GM12878 (cell line): ENCODE measurements around the gene CACNA2D3. TPM values are rescaled to one million over a fixed set of nuclear protein-coding genes. Genes with fewer than 3 reads are reported as not detected.

ENCODE experiments used
- ATAC-seq: fragments of 200-7000 bp; cut with Tn5 transposase; 3 replicates; pipeline ENCODE4 v1.9.1; 2020; ENCODE audit warnings: mild to moderate bottlenecking, moderate library complexity
- BruUV-seq: library from RNA; stranded (reverse); fragments of 400-500 nt; replicated peaks from 2 replicates; lab custom pipeline; 2021; lab: Mats Ljungman, UMichigan
- CTCF ChIA-PET: fragments of 300-600 bp; sonication (Branson Sonifier 250); formaldehyde crosslinking; extraction: SDS; loops from one replicate; lab custom pipeline; 2021; ENCODE audit warnings: inconsistent platforms; lab: Yijun Ruan, JAX
- POLR2A ChIA-PET: fragments of 350-600 bp; formaldehyde crosslinking; extraction: SDS; loops from one replicate; lab custom pipeline; 2021; ENCODE audit warnings: inconsistent platforms; lab: Charles Lee
- RAD21 ChIA-PET: fragments of 300-600 bp; sonication (Branson Sonifier 250); formaldehyde crosslinking; loops from one replicate; lab custom pipeline; 2023; ENCODE audit warnings: antibody characterized with exemption; ENCODE audit not compliant: unreplicated experiment; lab: Charles Lee
- SMC1A ChIA-PET: fragments of 300-600 bp; sonication (Branson Sonifier 250); formaldehyde crosslinking; loops from one replicate; lab custom pipeline; 2023; ENCODE audit not compliant: unreplicated experiment, uncharacterized antibody; lab: Charles Lee
- DNase-seq: peaks from one replicate; pipeline ENCODE4 v3.0.0-alpha.2; 2011; ENCODE audit warnings: low read depth, low spot score
- FAIRE-seq: peaks from 3 replicates; lab custom pipeline; 2011; peaks lifted over from hg19 to GRCh38; lab: Jason Lieb, UNC
- H2AFZ ChIP-seq: 2 replicates; pipeline ENCODE4 v1.6.0; 2011; ENCODE audit warnings: low read depth, low read length, control low read depth; ENCODE audit not compliant: control insufficient read depth
- H3K27ac ChIP-seq: 2 replicates; pipeline ENCODE4 v1.5.1; 2011; ENCODE audit warnings: control low read depth; ENCODE audit not compliant: control insufficient read depth, insufficient read depth
- H3K27me3 ChIP-seq, 2 experiments: replicated peaks in 1 of 2; 2 replicates each; pipeline versions ENCODE4 v1.6.0 to v1.6.1; 2011; ENCODE audit warnings: low read length in 1 of 2; ENCODE audit not compliant: control insufficient read depth in 2 of 2, insufficient read depth in 2 of 2
- H3K36me3 ChIP-seq, 2 experiments: 2 replicates each; pipeline ENCODE4 v1.5.1; 2011; ENCODE audit warnings: low read length in 1 of 2; ENCODE audit not compliant: control insufficient read depth in 2 of 2, insufficient read depth in 2 of 2
- H3K4me1 ChIP-seq: 2 replicates; pipeline ENCODE4 v1.6.1; 2011; ENCODE audit warnings: mild to moderate bottlenecking, low read length, moderate library complexity, mixed read lengths; ENCODE audit not compliant: control insufficient read depth, insufficient read depth
- H3K4me2 ChIP-seq: 2 replicates; pipeline ENCODE4 v1.6.0; 2011; ENCODE audit warnings: control low read depth; ENCODE audit not compliant: control insufficient read depth, insufficient read depth
- H3K4me3 ChIP-seq: fragments of 200-600 bp; sonication (generic); 2 replicates; pipeline ENCODE4 v1.5.1; 2016
- H3K79me2 ChIP-seq: 2 replicates; pipeline ENCODE4 v1.6.0; 2011; ENCODE audit warnings: low read length; ENCODE audit not compliant: control insufficient read depth, insufficient read depth
- H3K9ac ChIP-seq: 2 replicates; pipeline ENCODE4 v1.8.0; 2011; ENCODE audit warnings: low read length, control low read depth, mixed read lengths; ENCODE audit not compliant: control insufficient read depth, insufficient read depth
- H3K9me3 ChIP-seq: replicated peaks from 3 replicates; pipeline ENCODE4 v1.5.1; 2011; ENCODE audit warnings: mild to moderate bottlenecking, low read length; ENCODE audit not compliant: control insufficient read depth, insufficient read depth
- H4K20me1 ChIP-seq: 2 replicates; pipeline ENCODE4 v1.6.0; 2011; ENCODE audit not compliant: control insufficient read depth, insufficient read depth
- BACH1 ChIP-seq: fragments of 450-650 bp; IDR thresholded peaks from 2 replicates; pipeline ENCODE4 v1.6.1; 2017; ENCODE audit warnings: mild to moderate bottlenecking, borderline replicate concordance
- CREM ChIP-seq: IDR thresholded peaks from 2 replicates; pipeline ENCODE4 v1.6.1; 2014; ENCODE audit warnings: antibody characterized with exemption, low read depth
- IRF3 ChIP-seq: fragments of 450-650 bp; IDR thresholded peaks from 2 replicates; pipeline ENCODE4 v1.6.1; 2014; ENCODE audit warnings: mild to moderate bottlenecking
- LARP7 ChIP-seq: fragments of 450-650 bp; IDR thresholded peaks from 2 replicates; pipeline ENCODE4 v1.6.1; 2017; ENCODE audit warnings: mild to moderate bottlenecking
- MTA3 ChIP-seq: IDR thresholded peaks from 2 replicates; pipeline ENCODE4 v1.6.1; 2012; ENCODE audit warnings: low read length, inconsistent platforms, borderline replicate concordance
- MYB ChIP-seq: fragments of 150-350 bp; IDR thresholded peaks from 2 replicates; pipeline ENCODE4 v1.6.1; 2014; ENCODE audit warnings: mild to moderate bottlenecking, low read depth, low read length, borderline replicate concordance
- POLR2AphosphoS5 ChIP-seq: IDR thresholded peaks from 2 replicates; pipeline ENCODE4 v1.6.1; 2011; ENCODE audit warnings: mild to moderate bottlenecking, low read length, inconsistent platforms
- POU2F2 ChIP-seq: IDR thresholded peaks from 3 replicates; pipeline ENCODE4 v1.6.1; 2011; ENCODE audit warnings: low read depth, mild to moderate bottlenecking, low read length, borderline replicate concordance
- SIN3A ChIP-seq: IDR thresholded peaks from 2 replicates; pipeline ENCODE4 v1.6.1; 2012; ENCODE audit warnings: low read depth, low read length, improper control_type of control experiment
- SUPT20H ChIP-seq: IDR thresholded peaks from 2 replicates; pipeline ENCODE4 v1.6.1; 2011; ENCODE audit warnings: low read depth, mild to moderate bottlenecking, low read length, moderate library complexity, borderline replicate concordance; ENCODE audit not compliant: control insufficient read depth
- ZNF687 ChIP-seq: fragments of 450-650 bp; IDR thresholded peaks from 2 replicates; pipeline ENCODE4 v1.6.1; 2017; ENCODE audit warnings: mild to moderate bottlenecking, moderate library complexity
- ZSCAN29 ChIP-seq: fragments of 450-650 bp; IDR thresholded peaks from 2 replicates; pipeline ENCODE4 v1.6.1; 2017; ENCODE audit warnings: mild to moderate bottlenecking, moderate library complexity
- WGBS: methylation state at CpG from one replicate; pipeline ENCODE4 v1.1.6; 2016; ENCODE audit warnings: low lambda C conversion rate; ENCODE audit not compliant: insufficient replicate concordance, insufficient coverage; ENCODE audit errors: missing lambda C conversion rate; 5-methylcytosine and 5-hydroxymethylcytosine counted together
- in situ Hi-C: fragments of 300-500 bp; cut with MboI; formaldehyde crosslinking; loops from 9 replicates; pipeline ENCODE4 v1.14.3; 2018; ENCODE audit warnings: mixed read lengths
- intact Hi-C: fragments of 100-400 bp; cut with micrococcal nuclease; formaldehyde crosslinking; loops from one replicate; pipeline ENCODE4 v1.14.2; 2022; ENCODE audit not compliant: unreplicated experiment
- polyA plus RNA-seq, 11 experiments: library from polyadenylated mRNA; depleted of rRNA in 4 of 11; unstranded in 6 of 11; stranded (reverse) in 5 of 11; fragments of >200 nt; fragmentation: Nextera tagmentation in 4 of 11; fragmentation: Illumina TruSeq in 1 of 11; extraction: Ambion mirVana in 4 of 11; extraction: Trizol in 1 of 11; gene quantifications; 1 replicate in 1 of 11; 2 replicates in 10 of 11; pipeline versions ENCODE4 v1.2.1 to v1.2.3, GENCODE V29; 2011 to 2016; ENCODE audit warnings: inconsistent platforms in 2 of 11, missing spikeins in 2 of 11, low read depth in 1 of 11
- total RNA-seq, 4 experiments: library from RNA; depleted of rRNA in 3 of 4; stranded (reverse); fragments of >200 nt in 3 of 4; fragmentation: Illumina TruSeq in 1 of 4; extraction: Trizol in 1 of 4; gene quantifications; 2 replicates each; pipeline versions ENCODE4 v1.2.1 to v1.2.3, GENCODE V29; 2013 to 2021
- TF ChIP-seq, protein P1 (sequence below): fragments of 450-650 bp; formaldehyde crosslinking; IDR thresholded peaks from 2 replicates; pipeline ENCODE4 v1.4.0; 2022; ENCODE audit warnings: mild to moderate bottlenecking, moderate library complexity
- TF ChIP-seq, protein P2 (sequence below): IDR thresholded peaks from 2 replicates; pipeline ENCODE4 v1.6.1; 2012; ENCODE audit warnings: low read depth, low read length, improper control_type of control experiment

Gene CACNA2D3
- total and polyA plus RNA-seq, 10 of the 15 experiments (the other 5 are each of a cell fraction or from before 2014, with no cell fraction given): not detected

DNA sequence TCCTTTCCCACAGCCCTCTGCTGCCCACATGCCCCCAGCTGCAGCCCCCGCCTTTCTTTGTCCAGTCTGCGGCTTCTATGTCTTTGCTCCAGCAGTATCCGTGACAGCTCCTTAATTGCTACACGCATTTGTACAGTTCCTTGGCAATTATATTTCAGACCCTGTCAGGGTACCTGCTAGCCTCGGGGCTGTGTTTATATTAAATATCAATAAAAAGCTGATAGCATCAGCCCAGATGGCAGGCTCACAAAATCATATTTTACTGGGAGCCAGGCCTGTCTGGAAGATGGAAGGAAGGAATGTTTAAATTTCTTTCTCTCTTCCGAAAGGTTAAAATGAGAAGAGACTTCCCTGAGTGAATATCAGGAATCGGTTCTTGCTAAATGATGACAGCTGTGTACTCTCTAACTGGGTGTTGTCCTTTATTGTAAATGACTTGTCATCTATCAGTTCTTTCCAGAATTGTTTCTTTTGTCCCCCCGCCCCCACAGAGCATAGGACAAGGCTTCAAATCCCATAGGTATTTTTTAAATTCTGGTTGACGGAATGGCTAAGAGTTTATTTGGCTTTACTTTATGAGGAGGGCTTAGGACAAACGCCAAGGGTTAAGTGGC, 427.4 kb downstream of the CACNA2D3 start:
- ChIA-PET POLR2A (no interaction called here), RAD21 (no interaction called here), SMC1A (no interaction called here), CTCF (no interaction called here)
- H2AFZ ChIP-seq: no peak overlapping the region
- BruUV-seq: no TSS peak
- intact Hi-C loops (no loop called here), in situ Hi-C loops (no loop called here)
- no peak for ATAC-seq
- no peak overlapping the region for H3K9ac ChIP-seq
- H3K79me2 ChIP-seq: no peaks in the 10 kb centered on the region
- H3K4me1 ChIP-seq: no peaks in the 10 kb centered on the region
- H3K4me3 ChIP-seq: no peak overlapping the region
- no peak for DNase-seq
- H3K27me3 ChIP-seq: no peaks in the 10 kb centered on the region; a peak in 1 of 4 replicates
- no peak overlapping the region for H3K27ac ChIP-seq
- no peak for FAIRE-seq
- WGBS: 45% methylated on average over 10 of the region's 10 CpGs
- no peaks in the 10 kb centered on the region for H4K20me1 ChIP-seq
- no peaks in the 10 kb centered on the region for H3K9me3 ChIP-seq
- TF ChIP-seq LARP7: no peak
- no peak for TF ChIP-seq POLR2AphosphoS5
- no peak for TF ChIP-seq SUPT20H
- TF ChIP-seq ZSCAN29: no peak
- no peak for TF ChIP-seq MTA3
- TF ChIP-seq, protein P1, sequence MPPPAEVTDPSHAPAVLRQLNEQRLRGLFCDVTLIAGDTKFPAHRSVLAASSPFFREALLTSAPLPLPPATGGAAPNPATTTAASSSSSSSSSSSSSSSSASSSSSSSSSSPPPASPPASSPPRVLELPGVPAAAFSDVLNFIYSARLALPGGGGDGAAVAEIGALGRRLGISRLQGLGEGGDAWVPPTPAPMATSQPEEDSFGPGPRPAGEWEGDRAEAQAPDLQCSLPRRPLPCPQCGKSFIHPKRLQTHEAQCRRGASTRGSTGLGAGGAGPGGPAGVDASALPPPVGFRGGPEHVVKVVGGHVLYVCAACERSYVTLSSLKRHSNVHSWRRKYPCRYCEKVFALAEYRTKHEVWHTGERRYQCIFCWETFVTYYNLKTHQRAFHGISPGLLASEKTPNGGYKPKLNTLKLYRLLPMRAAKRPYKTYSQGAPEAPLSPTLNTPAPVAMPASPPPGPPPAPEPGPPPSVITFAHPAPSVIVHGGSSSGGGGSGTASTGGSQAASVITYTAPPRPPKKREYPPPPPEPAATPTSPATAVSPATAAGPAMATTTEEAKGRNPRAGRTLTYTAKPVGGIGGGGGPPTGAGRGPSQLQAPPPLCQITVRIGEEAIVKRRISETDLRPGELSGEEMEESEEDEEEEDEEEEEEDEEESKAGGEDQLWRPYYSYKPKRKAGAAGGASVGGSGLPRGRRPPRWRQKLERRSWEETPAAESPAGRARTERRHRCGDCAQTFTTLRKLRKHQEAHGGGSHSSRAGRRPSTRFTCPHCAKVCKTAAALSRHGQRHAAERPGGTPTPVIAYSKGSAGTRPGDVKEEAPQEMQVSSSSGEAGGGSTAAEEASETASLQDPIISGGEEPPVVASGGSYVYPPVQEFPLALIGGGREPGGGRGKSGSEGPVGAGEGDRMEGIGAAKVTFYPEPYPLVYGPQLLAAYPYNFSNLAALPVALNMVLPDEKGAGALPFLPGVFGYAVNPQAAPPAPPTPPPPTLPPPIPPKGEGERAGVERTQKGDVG: no peak
- no peak for TF ChIP-seq POU2F2
- no peak for TF ChIP-seq IRF3
- TF ChIP-seq MYB: no peak
- no peak for TF ChIP-seq CREM
- TF ChIP-seq ZNF687: no peak
- TF ChIP-seq SIN3A: no peak
- TF ChIP-seq BACH1: no peak
- TF ChIP-seq, protein P2, sequence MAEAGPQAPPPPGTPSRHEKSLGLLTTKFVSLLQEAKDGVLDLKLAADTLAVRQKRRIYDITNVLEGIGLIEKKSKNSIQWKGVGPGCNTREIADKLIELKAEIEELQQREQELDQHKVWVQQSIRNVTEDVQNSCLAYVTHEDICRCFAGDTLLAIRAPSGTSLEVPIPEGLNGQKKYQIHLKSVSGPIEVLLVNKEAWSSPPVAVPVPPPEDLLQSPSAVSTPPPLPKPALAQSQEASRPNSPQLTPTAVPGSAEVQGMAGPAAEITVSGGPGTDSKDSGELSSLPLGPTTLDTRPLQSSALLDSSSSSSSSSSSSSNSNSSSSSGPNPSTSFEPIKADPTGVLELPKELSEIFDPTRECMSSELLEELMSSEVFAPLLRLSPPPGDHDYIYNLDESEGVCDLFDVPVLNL: no peak
- no peak overlapping the region for H3K4me2 ChIP-seq
- H3K36me3 ChIP-seq: no peaks in the 10 kb centered on the region
